T-helper 17 cell (primary cell): ENCODE data around the gene SPINT2. TPM values are rescaled to one million over a fixed set of nuclear protein-coding genes. Genes with fewer than 3 reads are reported as not detected.

Source experiments
- ATAC-seq: fragments of 150-1000 bp; cut with Tn5 transposase; 2 replicates; pipeline ENCODE4 v1.10.0; 2021; ENCODE audit warnings: mild to moderate bottlenecking, moderate library complexity
- DNase-seq, 3 donors: peaks; one replicate each; pipeline versions ENCODE4 v3.0.0 to v3.0.0-alpha.2; 2020 to 2021
- H3K9me3 ChIP-seq: one replicate; pipeline ENCODE4 v1.7.0; 2013; ENCODE audit warnings: low read length, mild to moderate bottlenecking; ENCODE audit not compliant: control insufficient read depth, poor library complexity, severe bottlenecking
- H3K27ac Mint-ChIP-seq: one replicate; pipeline ENCODE4 v1.8.0; 2022; ENCODE audit warnings: mild to moderate bottlenecking, moderate library complexity, mixed read lengths
- H3K27me3 Mint-ChIP-seq: one replicate; pipeline ENCODE4 v1.8.0; 2022; ENCODE audit warnings: mixed read lengths
- H3K36me3 Mint-ChIP-seq: one replicate; pipeline ENCODE4 v1.8.0; 2022; ENCODE audit warnings: low read depth, mixed read lengths
- H3K4me1 Mint-ChIP-seq: one replicate; pipeline ENCODE4 v1.8.0; 2022; ENCODE audit warnings: mild to moderate bottlenecking, mixed read lengths
- H3K4me3 Mint-ChIP-seq: one replicate; pipeline ENCODE4 v1.8.0; 2022; ENCODE audit warnings: mild to moderate bottlenecking, moderate library complexity, mixed read lengths
- total RNA-seq, 4 donors: library from RNA in 2 of 4; stranded (reverse) in 2 of 4; gene quantifications; one replicate each; pipeline ENCODE4 v1.2.3 and lab custom pipeline; 2022 to 2026

The SPINT2 gene
- total RNA-seq, 2 donors from 2014 or later, result 32.2 to 49.1 TPM

GRCh38 chr19:38281811-38282566 lies 17.6 kb downstream of the SPINT2 start:
- no peaks in the 10 kb centered on the region for H3K36me3 Mint-ChIP-seq

GRCh38 chr19:38283271-38283670 lies 18.9 kb downstream of the SPINT2 start:
- ATAC-seq (no peak), DNase-seq (no peak)
- no peaks in the 10 kb centered on the region for H3K9me3 ChIP-seq
- Mint-ChIP-seq H3K36me3 (no peaks in the 10 kb centered on the region), H3K27me3 (no peaks in the 10 kb centered on the region), H3K27ac (peak overlapping the region; percentile 89), H3K4me1 (peaks cover 8% of the 10 kb centered on the region), H3K4me3 (no peak overlapping the region)

More at GRCh38 chr19:38281811-38282566, 17.6 kb downstream of the SPINT2 start:
- Mint-ChIP-seq H3K27me3 (no peaks in the 10 kb centered on the region), H3K4me1 (peaks cover 8% of the 10 kb centered on the region), H3K27ac (peak overlapping the region; percentile 89), H3K4me3 (no peak overlapping the region)
- DNase-seq (no peak), ATAC-seq (peak; percentile 80)
- no peaks in the 10 kb centered on the region for H3K9me3 ChIP-seq

GRCh38 chr19:38284422-38284821 lies 20.0 kb downstream of the SPINT2 start:
- H3K27ac Mint-ChIP-seq, result no peak overlapping the region
- no peak for ATAC-seq
- no peaks in the 10 kb centered on the region for H3K27me3 Mint-ChIP-seq
- peaks cover 8% of the 10 kb centered on the region for H3K4me1 Mint-ChIP-seq
- H3K9me3 ChIP-seq, result no peaks in the 10 kb centered on the region
- DNase-seq, result no peak
- H3K4me3 Mint-ChIP-seq, result no peak overlapping the region
- H3K36me3 Mint-ChIP-seq, result no peaks in the 10 kb centered on the region

DNA sequence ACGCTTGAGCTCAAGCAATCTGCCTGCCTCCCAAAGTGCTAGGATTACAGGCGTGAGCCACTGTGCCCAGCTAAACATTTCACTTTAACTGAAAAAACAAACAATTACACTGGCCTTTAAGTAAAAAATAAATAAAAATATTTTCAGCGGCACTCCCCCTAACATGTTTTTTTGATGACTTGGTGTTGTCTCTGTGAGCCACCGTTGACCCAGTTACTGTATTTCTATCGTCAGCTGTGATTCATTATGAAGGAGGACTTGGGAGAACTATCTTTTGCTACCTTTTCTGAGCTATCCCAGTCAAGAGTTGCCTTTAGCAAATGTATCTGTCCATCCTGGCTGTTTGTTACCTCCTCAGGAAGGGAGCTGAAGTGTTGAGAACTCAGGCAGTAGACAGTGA lies 21.2 kb downstream of the SPINT2 start:
- peaks cover 2% of the 10 kb centered on the region for H3K36me3 Mint-ChIP-seq
- no peaks in the 10 kb centered on the region for H3K27me3 Mint-ChIP-seq
- no peak overlapping the region for H3K27ac Mint-ChIP-seq
- no peak for DNase-seq
- H3K4me1 Mint-ChIP-seq, result peaks cover 8% of the 10 kb centered on the region
- no peak overlapping the region for H3K4me3 Mint-ChIP-seq
- H3K9me3 ChIP-seq, result no peaks in the 10 kb centered on the region
- no peak for ATAC-seq

GRCh38 chr19:38287604-38288003 lies 23.2 kb downstream of the SPINT2 start:
- no peaks in the 10 kb centered on the region for H3K27me3 Mint-ChIP-seq
- H3K36me3 Mint-ChIP-seq, result peaks cover 4% of the 10 kb centered on the region
- no peak for ATAC-seq

GRCh38 chr19:38288123-38288855 lies 23.9 kb downstream of the SPINT2 start:
- H3K27ac Mint-ChIP-seq, result no peak overlapping the region
- H3K36me3 Mint-ChIP-seq, result peaks cover 4% of the 10 kb centered on the region
- H3K27me3 Mint-ChIP-seq, result no peaks in the 10 kb centered on the region
- ATAC-seq, result no peak
- no peaks in the 10 kb centered on the region for H3K9me3 ChIP-seq
- no peaks in the 10 kb centered on the region for H3K4me1 Mint-ChIP-seq
- DNase-seq, result no peak
- H3K4me3 Mint-ChIP-seq, result no peak overlapping the region

More at GRCh38 chr19:38287604-38288003, 23.2 kb downstream of the SPINT2 start:
- Mint-ChIP-seq H3K4me1 (no peaks in the 10 kb centered on the region), H3K4me3 (no peak overlapping the region), H3K27ac (no peak overlapping the region)
- DNase-seq, result no peak
- no peaks in the 10 kb centered on the region for H3K9me3 ChIP-seq

GRCh38 chr19:38289955-38290354 lies 25.6 kb downstream of the SPINT2 start:
- no peak overlapping the region for H3K4me3 Mint-ChIP-seq
- ATAC-seq, result no peak
- H3K9me3 ChIP-seq, result no peaks in the 10 kb centered on the region
- H3K27me3 Mint-ChIP-seq, result no peaks in the 10 kb centered on the region
- no peaks in the 10 kb centered on the region for H3K4me1 Mint-ChIP-seq
- no peak for DNase-seq
- H3K27ac Mint-ChIP-seq, result no peak overlapping the region
- peaks cover 4% of the 10 kb centered on the region for H3K36me3 Mint-ChIP-seq

DNA sequence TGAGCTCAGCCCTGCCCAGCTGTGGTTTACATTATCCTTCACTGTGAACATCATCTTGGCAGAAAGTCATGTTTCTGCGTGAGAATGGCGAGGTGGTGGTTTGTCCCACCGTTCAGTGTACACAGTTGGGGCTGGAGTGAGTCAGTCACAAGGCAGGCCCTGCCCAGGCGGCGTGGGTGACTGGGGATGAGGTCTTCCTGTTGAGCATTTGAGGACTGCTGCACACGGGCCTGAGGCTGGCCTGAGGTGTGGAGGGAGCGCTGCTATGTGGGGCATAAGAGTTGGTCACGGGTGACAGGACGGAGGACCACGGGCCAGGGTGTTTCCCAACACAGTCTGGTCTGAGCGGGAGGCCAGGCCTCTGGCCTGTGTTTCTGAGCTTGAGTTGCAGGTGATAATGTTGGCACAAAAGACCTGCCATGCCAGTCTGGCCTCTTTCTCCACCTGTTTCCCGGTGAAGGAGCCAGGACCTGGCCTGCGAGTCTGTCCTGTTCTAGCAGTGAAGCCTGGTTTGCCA lies 26.3 kb downstream of the SPINT2 start:
- Mint-ChIP-seq H3K4me3 (no peak overlapping the region), H3K4me1 (no peaks in the 10 kb centered on the region), H3K36me3 (peaks cover 4% of the 10 kb centered on the region), H3K27me3 (no peaks in the 10 kb centered on the region), H3K27ac (no peak overlapping the region)
- DNase-seq (no peak), ATAC-seq (no peak)
- no peaks in the 10 kb centered on the region for H3K9me3 ChIP-seq

DNA sequence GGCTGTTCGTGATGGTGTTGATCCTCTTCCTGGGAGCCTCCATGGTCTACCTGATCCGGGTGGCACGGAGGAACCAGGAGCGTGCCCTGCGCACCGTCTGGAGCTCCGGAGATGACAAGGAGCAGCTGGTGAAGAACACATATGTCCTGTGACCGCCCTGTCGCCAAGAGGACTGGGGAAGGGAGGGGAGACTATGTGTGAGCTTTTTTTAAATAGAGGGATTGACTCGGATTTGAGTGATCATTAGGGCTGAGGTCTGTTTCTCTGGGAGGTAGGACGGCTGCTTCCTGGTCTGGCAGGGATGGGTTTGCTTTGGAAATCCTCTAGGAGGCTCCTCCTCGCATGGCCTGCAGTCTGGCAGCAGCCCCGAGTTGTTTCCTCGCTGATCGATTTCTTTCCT lies 27.5 kb downstream of the SPINT2 start:
- DNase-seq (no peak), ATAC-seq (no peak)
- no peak overlapping the region for H3K27ac Mint-ChIP-seq

GRCh38 chr19:38293281-38293680 lies 28.9 kb downstream of the SPINT2 start:
- Mint-ChIP-seq H3K36me3 (peaks cover 4% of the 10 kb centered on the region), H3K4me1 (no peaks in the 10 kb centered on the region), H3K27me3 (no peaks in the 10 kb centered on the region), H3K4me3 (no peak overlapping the region), H3K27ac (no peak overlapping the region)
- no peaks in the 10 kb centered on the region for H3K9me3 ChIP-seq
- no peak for DNase-seq
- no peak for ATAC-seq

More for the DNA sequence above, 27.5 kb downstream of the SPINT2 start:
- Mint-ChIP-seq H3K27me3 (no peaks in the 10 kb centered on the region), H3K4me1 (no peaks in the 10 kb centered on the region), H3K4me3 (no peak overlapping the region), H3K36me3 (peaks cover 4% of the 10 kb centered on the region)
- H3K9me3 ChIP-seq, result no peaks in the 10 kb centered on the region

- no peaks in the 10 kb centered on the region for H3K9me3 ChIP-seq
- Mint-ChIP-seq H3K36me3 (peaks cover 4% of the 10 kb centered on the region), H3K27ac (no peak overlapping the region), H3K27me3 (no peaks in the 10 kb centered on the region), H3K4me3 (no peak overlapping the region), H3K4me1 (no peaks in the 10 kb centered on the region)
- ATAC-seq, result no peak
- no peak for DNase-seq
These were observed 29.7 kb downstream of the SPINT2 start for GRCh38 chr19:38294090-38294489.

- ATAC-seq (no peak), DNase-seq (no peak)
- Mint-ChIP-seq H3K27ac (peak overlapping the region; percentile 60), H3K4me1 (no peaks in the 10 kb centered on the region), H3K4me3 (no peak overlapping the region), H3K36me3 (no peaks in the 10 kb centered on the region), H3K27me3 (no peaks in the 10 kb centered on the region)
- H3K9me3 ChIP-seq, result no peaks in the 10 kb centered on the region
These were observed 34.7 kb downstream of the SPINT2 start for GRCh38 chr19:38298821-38299680.
